ENCODE measurements around the gene SLC7A6OS. TPM values are rescaled to one million over a fixed set of nuclear protein-coding genes. Genes with fewer than 3 reads are reported as not detected.

SLC7A6OS gene
- total RNA-seq, 1 experiment from 2014 or later: 16.0 TPM

GRCh38 chr16:68282064-68282452 lies 28.7 kb downstream of the SLC7A6OS start:
- H3K27ac ChIP-seq (ENCODE audit: low read length): no peak overlapping the region
- CTCF ChIA-PET: no interaction called here
- H3K36me3 ChIP-seq (ENCODE audit: control insufficient read depth, insufficient read depth, low read length): no peaks in the 10 kb centered on the region; the same call in 1 of the 2 replicates
- BruUV-seq (replicated peaks): no TSS peak
- ATAC-seq (no peak), DNase-seq (ENCODE audit: low read depth, low spot score) (no peak)
- POLR2A ChIA-PET: no interaction called here
- in situ Hi-C loops (cut with HindIII; ENCODE audit: low pct_unique_long_range_greater_than_20kb, low sequenced_read_pairs) (no loop called here), intact Hi-C loops (cut with micrococcal nuclease; ENCODE audit: unreplicated experiment) (no loop called here)
- no peaks in the 10 kb centered on the region for H3K4me1 ChIP-seq (ENCODE audit: control insufficient read depth, insufficient read depth, low read length)
- H3K9me3 ChIP-seq (ENCODE audit: control insufficient read depth, insufficient read depth, low read depth, low read length): no peaks in the 10 kb centered on the region
- H3K27me3 ChIP-seq (ENCODE audit: control insufficient read depth, insufficient read depth, low read length): no peaks in the 10 kb centered on the region
- TF ChIP-seq, protein P1, sequence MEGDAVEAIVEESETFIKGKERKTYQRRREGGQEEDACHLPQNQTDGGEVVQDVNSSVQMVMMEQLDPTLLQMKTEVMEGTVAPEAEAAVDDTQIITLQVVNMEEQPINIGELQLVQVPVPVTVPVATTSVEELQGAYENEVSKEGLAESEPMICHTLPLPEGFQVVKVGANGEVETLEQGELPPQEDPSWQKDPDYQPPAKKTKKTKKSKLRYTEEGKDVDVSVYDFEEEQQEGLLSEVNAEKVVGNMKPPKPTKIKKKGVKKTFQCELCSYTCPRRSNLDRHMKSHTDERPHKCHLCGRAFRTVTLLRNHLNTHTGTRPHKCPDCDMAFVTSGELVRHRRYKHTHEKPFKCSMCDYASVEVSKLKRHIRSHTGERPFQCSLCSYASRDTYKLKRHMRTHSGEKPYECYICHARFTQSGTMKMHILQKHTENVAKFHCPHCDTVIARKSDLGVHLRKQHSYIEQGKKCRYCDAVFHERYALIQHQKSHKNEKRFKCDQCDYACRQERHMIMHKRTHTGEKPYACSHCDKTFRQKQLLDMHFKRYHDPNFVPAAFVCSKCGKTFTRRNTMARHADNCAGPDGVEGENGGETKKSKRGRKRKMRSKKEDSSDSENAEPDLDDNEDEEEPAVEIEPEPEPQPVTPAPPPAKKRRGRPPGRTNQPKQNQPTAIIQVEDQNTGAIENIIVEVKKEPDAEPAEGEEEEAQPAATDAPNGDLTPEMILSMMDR (IDR thresholded peaks at IDR 0.05): no peak
- TF ChIP-seq POLR2AphosphoS5 (IDR thresholded peaks at IDR 0.05; ENCODE audit: low read depth, low read length) (no peak), TCF7L2 (IDR thresholded peaks at IDR 0.05; ENCODE audit: low read depth, low read length) (no peak), SIN3A (IDR thresholded peaks at IDR 0.05; ENCODE audit: borderline replicate concordance, insufficient read depth, low read depth, low read length) (no peak)
- H3K4me3 ChIP-seq (ENCODE audit: low read depth in 2 of 2, low read length in 2 of 2): no peak overlapping the region

DNA sequence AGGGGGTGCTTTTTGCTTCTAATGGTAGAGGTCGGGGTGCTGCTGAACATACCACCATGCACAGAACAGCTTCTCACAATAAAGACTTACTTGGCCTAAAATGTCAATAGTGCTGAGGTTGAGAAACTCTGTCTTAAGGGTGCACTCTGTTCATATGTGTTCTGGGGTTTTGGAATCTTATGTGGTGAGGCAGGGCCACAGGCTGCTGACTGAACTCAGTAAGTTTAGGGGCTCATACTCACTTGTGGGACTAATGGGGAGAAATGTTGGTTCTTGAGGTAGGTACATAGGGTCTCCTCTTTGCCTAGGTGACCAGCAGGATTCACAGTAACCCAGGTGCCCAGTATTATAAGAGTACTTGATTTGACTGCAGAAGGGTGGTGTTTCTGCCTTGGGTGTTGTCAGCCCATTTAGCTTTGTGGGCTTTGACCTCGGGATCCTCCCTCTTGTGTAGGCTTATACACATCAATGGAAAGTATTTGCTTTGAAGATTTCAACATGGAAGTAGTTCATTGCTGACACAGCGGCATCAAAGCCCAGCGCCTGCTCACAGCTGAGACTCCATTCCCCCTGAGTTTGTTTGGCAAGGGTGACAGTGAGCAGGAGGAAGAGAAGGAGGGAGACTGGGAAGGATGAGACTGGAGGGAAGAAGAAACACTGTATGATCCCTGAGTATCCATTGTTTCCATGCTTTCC lies 29.2 kb downstream of the SLC7A6OS start:
- no TSS peak for BruUV-seq (replicated peaks)
- ChIA-PET POLR2A (no interaction called here), CTCF (no interaction called here)
- DNase-seq (ENCODE audit: low read depth, low spot score) (no peak), ATAC-seq (no peak)
- Histone ChIP-seq H3K4me1 (ENCODE audit: control insufficient read depth, insufficient read depth, low read length) (no peaks in the 10 kb centered on the region), H3K27me3 (ENCODE audit: control insufficient read depth, insufficient read depth, low read length) (no peaks in the 10 kb centered on the region), H3K4me3 (ENCODE audit: low read depth in 2 of 2, low read length in 2 of 2) (no peak overlapping the region), H3K36me3 (ENCODE audit: control insufficient read depth, insufficient read depth, low read length) (no peaks in the 10 kb centered on the region; the same call in 1 of the 2 replicates), H3K9me3 (ENCODE audit: control insufficient read depth, insufficient read depth, low read depth, low read length) (no peaks in the 10 kb centered on the region), H3K27ac (ENCODE audit: low read length) (no peak overlapping the region)
- intact Hi-C loops (cut with micrococcal nuclease; ENCODE audit: unreplicated experiment) (no loop called here), in situ Hi-C loops (cut with HindIII; ENCODE audit: low pct_unique_long_range_greater_than_20kb, low sequenced_read_pairs) (no loop called here)
- TF ChIP-seq, protein P1 (IDR thresholded peaks at IDR 0.05): no peak
- TF ChIP-seq, protein P2, sequence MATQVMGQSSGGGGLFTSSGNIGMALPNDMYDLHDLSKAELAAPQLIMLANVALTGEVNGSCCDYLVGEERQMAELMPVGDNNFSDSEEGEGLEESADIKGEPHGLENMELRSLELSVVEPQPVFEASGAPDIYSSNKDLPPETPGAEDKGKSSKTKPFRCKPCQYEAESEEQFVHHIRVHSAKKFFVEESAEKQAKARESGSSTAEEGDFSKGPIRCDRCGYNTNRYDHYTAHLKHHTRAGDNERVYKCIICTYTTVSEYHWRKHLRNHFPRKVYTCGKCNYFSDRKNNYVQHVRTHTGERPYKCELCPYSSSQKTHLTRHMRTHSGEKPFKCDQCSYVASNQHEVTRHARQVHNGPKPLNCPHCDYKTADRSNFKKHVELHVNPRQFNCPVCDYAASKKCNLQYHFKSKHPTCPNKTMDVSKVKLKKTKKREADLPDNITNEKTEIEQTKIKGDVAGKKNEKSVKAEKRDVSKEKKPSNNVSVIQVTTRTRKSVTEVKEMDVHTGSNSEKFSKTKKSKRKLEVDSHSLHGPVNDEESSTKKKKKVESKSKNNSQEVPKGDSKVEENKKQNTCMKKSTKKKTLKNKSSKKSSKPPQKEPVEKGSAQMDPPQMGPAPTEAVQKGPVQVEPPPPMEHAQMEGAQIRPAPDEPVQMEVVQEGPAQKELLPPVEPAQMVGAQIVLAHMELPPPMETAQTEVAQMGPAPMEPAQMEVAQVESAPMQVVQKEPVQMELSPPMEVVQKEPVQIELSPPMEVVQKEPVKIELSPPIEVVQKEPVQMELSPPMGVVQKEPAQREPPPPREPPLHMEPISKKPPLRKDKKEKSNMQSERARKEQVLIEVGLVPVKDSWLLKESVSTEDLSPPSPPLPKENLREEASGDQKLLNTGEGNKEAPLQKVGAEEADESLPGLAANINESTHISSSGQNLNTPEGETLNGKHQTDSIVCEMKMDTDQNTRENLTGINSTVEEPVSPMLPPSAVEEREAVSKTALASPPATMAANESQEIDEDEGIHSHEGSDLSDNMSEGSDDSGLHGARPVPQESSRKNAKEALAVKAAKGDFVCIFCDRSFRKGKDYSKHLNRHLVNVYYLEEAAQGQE (IDR thresholded peaks at IDR 0.05; ENCODE audit: insufficient read depth in 1 of 2, low read depth in 2 of 2, low read length in 1 of 2): no peak
- TF ChIP-seq POLR2AphosphoS5 (IDR thresholded peaks at IDR 0.05; ENCODE audit: low read depth, low read length) (no peak), SIN3A (IDR thresholded peaks at IDR 0.05; ENCODE audit: borderline replicate concordance, insufficient read depth, low read depth, low read length) (no peak), TCF7L2 (IDR thresholded peaks at IDR 0.05; ENCODE audit: low read depth, low read length) (no peak)
